GM18508 (cell line): ENCODE data around the gene SENP8.
"Not testable (repeated sequence)": the region's sequence is repeated elsewhere in the genome, so short reads cannot be mapped to it uniquely, and the experiment has no call there.

Source experiments
- ATAC-seq: cut with Tn5 transposase; IDR thresholded peaks from one replicate; pipeline ENCODE4 v1.9.1; 2021; ENCODE audit warnings: moderate number of reproducible peaks; ENCODE audit not compliant: insufficient read depth, unreplicated experiment

SENP8 gene

GRCh38 chr15:72118017-72118978 lies at the start of gene SENP8, which contains the start of gene MYO9A:
SENP8 (plus strand) TSS chr15:72118403; CDS start chr15:72139624, 21,221 bp downstream.
MYO9A (minus strand) TSS chr15:72118150; CDS start chr15:72046563, 71,587 bp downstream.
- ATAC-seq: no peak

DNA sequence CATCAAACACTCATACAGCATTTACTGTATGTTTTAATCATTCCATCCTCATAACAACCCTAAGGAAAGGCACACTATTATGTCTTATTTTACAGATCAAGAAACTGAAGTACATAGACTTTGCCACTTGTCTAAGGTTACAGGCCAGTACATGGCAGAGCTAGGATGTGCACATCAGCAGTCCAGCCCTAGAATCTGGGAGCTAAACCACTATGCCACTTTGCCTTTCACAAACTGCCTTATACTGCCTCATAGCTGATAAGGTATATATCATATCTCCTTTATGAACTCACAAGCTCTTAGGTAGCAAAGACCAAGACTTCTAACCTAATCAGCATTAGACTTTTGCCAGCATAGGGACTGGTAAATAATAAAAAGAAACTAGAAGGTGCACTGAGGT lies 49.3 kb upstream of the SENP8 start:
- no peak for ATAC-seq

DNA sequence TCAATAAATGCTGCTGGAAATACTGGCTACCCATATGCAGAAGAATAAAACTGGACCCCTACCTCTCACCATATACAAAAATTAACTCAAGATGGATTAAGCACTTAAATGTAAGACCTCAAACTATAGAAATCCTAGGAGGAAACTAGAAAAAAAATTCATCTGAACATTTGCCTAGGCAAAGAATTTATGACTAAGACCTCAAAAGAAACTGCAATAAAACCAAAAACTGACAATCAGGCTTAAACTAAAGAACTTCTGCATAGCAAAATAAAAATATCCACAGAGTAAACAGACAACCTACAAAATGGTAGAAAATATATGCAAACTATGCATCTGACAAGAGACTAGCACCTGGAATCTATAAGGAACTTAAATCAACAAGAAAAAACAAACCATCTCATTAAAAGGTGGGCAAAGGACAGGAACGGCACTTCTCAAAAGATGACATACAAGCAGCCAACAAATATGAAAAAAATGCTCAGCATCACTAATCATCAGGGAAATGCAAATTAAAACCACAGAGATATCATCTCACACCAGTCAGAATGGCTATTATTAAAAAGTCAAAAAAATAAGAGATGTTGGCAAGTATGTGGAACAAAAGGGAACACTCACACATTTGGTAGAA lies 47.3 kb upstream of the SENP8 start:
- no peak for ATAC-seq

GRCh38 chr15:72071448-72071825 lies 46.8 kb upstream of the SENP8 start:
- not testable (repeated sequence) for ATAC-seq

DNA sequence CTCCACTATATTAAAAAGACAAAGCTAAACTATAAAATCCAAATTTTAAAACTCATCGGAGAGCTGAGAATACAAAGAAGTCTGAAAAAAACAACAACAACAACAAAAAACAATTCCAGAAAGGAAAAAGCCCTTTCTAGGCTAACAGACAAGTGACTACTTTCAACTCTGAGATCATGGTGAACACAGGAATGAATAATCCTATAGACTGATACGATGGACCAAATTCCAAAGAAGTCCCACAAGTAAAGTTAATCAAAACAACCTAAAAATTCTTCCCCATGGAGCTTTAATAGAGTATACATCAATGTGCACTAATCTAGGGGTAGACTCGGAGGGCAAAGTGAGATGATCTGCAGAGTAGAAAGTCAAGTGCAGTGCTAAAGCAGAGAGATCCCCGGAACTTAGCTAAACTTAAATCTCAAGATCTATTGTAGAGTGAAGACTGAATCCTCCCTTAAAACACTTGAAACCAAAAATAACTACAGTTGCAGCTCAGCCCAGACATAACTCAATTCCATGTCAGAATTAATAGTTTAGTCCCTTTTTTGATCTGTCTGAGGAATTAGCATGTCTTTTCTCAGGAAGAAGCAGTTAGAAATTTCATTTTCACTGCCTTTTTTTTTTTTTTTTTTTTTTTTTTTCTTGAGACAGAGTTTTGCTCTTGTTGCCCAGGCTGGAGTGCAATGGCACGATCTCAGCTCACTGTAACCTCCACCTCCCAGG lies 43.7 kb upstream of the SENP8 start:
- no peak for ATAC-seq

DNA sequence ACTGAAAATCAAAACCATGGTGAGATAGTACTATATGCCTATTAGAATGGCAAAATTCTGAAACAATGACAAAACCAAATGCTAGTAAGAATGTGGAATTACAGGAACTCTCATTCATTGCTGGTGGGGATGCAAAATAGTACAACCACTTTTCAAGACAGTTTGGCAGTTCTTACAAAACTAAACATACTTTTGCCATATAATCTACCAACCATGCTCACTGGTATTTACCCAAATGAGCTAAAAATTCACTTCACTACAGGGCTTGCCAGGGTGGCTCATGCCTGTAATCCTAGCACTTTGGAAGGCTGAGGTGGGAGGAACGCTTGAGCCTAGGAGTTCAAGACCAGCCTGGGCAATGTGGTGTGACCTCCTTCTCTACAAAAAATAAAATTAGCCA lies 40.3 kb upstream of the SENP8 start:
- no peak for ATAC-seq

DNA sequence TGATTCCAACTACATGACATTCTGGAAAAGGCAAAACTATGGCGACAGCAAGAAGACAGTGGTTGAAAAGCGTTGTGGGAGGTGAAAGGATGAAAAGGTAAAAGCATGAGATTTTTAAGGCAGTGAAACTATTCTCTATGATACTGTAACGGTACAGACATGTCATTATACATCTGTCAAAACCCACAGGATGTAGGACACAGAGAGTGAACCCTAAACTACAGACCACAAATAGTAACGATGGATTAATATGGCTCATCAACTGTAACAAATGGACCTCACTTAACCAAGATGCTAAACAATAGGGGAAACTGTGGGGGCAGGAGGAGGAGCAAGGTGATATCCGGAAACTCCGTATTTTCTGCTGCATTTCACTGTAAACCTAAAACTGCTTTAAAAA lies 39.3 kb upstream of the SENP8 start:
- no peak for ATAC-seq

- ATAC-seq: no peak
Observed at GRCh38 chr15:72082176-72082575, 36.0 kb upstream of the SENP8 start.

GRCh38 chr15:72086010-72086697 lies 32.0 kb upstream of the SENP8 start:
- ATAC-seq: no peak

DNA sequence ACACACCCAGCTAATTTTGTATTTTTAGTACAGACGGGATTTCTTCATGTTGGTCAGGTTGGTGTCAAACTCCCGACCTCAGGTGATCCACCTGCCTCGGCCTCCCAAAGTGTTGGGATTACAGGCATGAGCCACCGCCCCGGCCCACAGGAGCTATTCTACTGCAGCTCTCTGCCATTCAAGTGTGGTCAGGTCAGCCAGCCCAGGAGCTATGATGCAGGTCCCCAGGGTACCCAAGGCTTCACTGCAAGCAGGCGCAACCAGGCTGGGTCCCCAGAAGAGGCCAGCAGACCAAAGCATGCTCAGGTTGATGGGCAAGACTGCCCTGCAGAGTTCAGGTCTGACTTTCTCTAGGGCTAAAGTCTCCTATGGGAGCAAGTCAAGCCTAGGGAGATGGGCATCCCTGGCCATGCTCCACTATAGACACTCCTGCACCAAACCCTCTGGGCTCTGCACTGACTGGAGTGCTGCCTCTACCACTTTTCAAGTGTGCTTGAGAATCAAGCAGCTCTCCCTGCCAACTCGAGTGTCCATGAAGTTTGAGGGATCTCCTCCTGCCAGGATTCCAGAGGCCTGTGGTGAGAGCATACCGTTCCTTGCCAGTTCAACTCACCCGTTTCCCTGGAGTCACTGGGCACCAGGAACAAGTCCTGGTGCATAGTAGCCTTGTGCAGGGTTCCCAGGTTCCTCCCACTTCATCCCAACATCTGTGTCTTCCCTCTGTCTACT lies 31.1 kb upstream of the SENP8 start:
- ATAC-seq: no peak

DNA sequence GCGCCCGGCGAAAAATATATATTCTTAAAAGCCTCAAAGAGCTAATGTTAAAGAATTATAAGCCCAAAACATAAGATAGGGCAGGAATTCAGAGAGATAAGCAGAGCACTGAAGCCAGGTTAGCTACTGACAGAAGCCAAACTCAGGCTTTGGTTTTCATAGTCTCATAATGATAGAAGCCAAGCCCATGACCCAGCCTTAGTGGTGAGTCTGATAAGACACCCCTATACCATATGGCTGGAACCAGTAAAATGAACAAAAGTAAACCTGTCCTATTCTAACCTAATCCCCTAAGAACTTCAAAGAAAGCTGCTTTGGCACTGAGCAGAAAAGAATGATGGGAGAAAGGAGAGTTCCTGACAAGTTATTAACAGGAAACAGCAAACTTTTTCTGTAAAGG lies 26.2 kb upstream of the SENP8 start:
- ATAC-seq: no peak

DNA sequence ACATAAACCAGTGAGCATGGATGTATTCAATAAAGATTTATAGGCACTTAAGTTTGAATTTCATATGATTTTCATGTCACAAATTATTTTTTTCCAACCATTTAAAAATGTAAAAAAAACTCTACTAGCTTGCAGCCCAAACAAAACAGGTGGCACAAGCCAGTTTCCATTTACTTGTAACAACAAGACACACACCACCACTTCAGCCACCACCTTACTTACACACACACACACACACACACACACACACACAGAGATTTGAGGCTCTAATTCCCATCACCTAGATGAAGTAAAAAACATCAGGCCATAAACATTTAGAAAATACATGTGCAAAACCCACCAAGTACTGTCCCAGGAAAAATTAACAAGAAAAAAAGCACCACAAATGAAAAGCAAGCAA lies 25.5 kb upstream of the SENP8 start:
- ATAC-seq: no peak

- no peak for ATAC-seq
Observed at GRCh38 chr15:72096796-72097195, 21.4 kb upstream of the SENP8 start.

DNA sequence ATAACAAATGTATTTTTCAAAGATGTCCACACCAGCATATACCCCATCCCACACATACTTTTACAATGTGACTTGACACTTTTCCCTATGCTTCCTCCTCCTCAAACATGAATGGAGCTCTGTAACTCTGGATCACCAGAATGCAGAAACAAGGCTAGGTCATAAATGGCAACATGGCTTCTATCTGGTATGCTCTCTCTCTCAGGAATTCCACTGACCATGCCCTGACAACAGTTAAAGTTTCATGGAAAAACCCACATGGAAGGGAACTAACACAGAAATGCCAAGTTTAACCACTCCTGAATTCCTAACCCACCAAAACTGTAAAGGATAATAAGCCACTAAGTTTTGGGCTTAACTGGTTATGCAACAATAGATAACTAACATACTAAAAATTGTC lies 20.2 kb upstream of the SENP8 start:
- ATAC-seq: no peak

DNA sequence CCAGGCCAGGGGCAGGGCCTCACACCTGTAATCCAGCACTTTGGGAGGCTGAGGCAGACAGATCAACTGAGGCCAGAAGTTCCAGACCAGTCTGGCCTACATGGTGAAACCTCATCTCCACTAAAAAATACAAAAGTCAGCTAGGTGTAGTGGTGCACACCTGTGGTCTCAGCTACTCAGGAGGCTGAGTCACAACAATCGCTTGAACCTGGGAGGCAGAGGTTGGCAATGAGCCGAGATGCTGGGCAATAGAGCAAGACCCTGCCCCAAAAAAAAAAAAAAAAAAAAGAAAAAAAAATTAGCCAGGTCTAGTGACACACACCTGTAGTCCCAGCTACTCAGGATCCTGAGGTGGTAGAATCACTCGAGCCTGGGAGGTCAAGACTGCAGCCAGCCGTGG lies 19.0 kb upstream of the SENP8 start:
- no peak for ATAC-seq

GRCh38 chr15:72100551-72100950 lies 17.7 kb upstream of the SENP8 start:
- not testable (repeated sequence) for ATAC-seq

- ATAC-seq: no peak
Observed at GRCh38 chr15:72105111-72105510, 13.1 kb upstream of the SENP8 start.

- ATAC-seq: no peak
Observed at GRCh38 chr15:72106068-72106467, 12.1 kb upstream of the SENP8 start.

DNA sequence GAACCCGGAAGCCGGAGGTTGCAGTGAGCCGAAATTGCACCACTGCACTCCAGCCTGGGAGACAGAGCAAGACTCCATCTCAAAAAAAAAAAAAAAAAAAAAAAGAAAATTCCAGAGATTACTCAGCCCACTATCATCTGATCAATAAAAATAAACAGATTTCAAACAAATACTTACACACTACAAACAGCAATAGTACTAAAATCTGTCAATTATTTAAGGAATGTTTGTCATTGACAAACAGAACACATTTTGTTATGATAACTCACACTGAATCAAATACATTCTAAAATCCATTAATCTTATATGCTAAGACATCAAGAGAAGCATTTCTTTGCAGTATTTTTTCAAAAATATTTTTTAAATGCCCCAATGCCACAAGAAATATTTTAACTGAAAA lies 7.8 kb upstream of the SENP8 start:
- ATAC-seq: no peak

DNA sequence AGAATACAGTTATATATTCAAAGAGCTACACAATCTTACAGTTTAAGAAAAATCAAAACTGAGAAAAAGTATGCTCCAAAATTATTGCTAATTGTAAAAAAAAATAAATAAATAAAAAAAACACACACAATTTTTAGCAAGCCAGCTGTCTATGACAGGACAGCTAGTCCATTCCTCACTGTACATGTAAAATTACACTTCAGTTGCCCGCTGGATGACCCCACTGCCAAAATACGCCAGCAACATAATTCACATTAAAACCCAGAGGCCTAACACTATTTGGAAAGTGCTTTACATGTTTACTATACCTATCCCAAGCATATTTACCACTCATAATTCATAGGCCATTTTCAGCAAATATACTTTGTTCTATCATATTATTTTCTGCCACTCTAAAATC lies 6.1 kb upstream of the SENP8 start:
- no peak for ATAC-seq
